Measurements from ENCODE around the gene RAB36. TPM values are rescaled to one million over a fixed set of nuclear protein-coding genes. Genes with fewer than 3 reads are reported as not detected.

The RAB36 gene
- total and polyA plus RNA-seq, 9 of the 15 experiments (the other 6 are each of a cell fraction or from before 2014, with no cell fraction given) = 0.04 to 0.50 (median 0.08) TPM; not detected in 3

DNA sequence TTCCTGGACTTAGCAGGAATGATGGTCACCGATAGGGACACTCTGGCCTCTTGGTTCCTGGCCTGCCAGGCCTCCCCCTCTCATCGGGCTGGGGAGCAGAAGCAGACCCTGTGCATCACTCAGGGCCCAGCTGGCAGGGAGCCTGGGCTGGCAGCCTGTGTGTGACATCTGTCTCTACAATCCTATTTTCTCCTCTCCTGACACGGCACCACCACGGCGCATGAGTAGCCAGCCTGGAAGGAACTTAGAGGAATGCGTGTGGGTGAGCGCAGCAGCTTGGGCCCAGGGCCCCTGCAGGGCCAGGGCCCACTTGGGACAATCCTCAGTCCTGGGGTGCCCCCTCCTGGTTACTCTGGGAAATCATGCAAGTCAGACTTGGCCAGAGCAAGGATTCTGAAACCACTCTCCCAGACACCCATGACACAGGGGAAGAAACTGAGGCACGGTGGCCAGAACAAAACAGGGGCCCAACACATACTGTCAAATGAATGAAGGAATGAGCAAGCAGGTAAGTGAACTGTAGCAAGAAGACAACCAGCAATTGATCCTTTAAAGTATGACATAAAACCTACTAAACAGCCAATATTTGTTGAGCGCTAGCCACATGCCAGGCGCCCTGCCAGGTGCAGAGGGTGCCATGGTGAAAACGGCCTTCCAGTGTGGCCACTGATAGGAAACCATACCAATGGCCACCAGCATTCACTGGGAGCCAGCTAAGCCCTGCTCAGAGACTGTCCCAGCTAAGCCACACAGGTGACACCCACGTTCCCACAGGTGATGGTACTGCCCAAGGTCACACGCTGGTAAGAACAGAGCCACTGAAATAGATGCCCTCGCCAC, 16.8 kb upstream of the RAB36 start (continued):
- TF ChIP-seq ESRRB (CRISPR knock-in tag; IDR thresholded peaks at IDR 0.05; ENCODE audit: borderline replicate concordance) (no peak), GATAD2A (IDR thresholded peaks at IDR 0.05) (no peak), TEAD1 (CRISPR knock-in tag; IDR thresholded peaks at IDR 0.05) (no peak), STAT5B (CRISPR knock-in tag; IDR thresholded peaks at IDR 0.05) (no peak), JUND (IDR thresholded peaks at IDR 0.05; ENCODE audit: borderline replicate concordance, low read depth, low read length) (peak; percentile 93), JUND (tag; IDR thresholded peaks at IDR 0.05; ENCODE audit: borderline replicate concordance, low read depth, low read length) (no peak), ZNF12 (CRISPR knock-in tag; IDR thresholded peaks at IDR 0.05) (no peak)

DNA sequence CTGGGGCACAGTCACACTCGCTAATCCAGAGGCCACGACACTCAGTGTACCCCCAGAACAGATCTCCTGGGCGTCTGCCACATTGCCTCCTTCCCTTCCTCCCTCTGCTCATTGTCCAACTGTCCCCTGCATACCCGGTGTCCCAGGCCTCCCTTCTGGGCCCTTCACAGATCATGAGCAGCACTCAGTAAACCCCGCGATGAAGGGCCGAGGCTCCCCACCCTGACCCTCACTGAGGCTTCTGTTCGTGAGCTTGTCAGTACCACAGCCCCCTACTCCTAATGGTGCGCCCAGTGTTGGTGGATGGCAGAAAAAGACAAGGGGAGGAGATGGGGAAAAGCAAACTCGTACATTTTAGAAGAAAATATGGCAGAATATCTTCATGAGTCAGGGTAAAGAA, 16.1 kb upstream of the RAB36 start:
- in situ Hi-C loops (cut with MboI) = loop anchor here (5.0 kb wide), 2 partner anchors 162 to 282 kb away; no protein-coding TSS in a partner anchor
- CTCF ChIA-PET (ENCODE audit: low intra/inter-chr PET ratio) = interaction anchor here (0.6 to 12.0 kb wide), 26 partner anchors 9 to 665 kb away, joined by 3 to 549 read pairs (median 4); no protein-coding TSS in a partner anchor
- under 1% methylated on average over 10 of the region's 10 CpGs for WGBS (ENCODE audit: insufficient coverage, low coverage, missing lambda C conversion rate)

More for the DNA sequence above, 16.1 kb upstream of the RAB36 start:
- Histone ChIP-seq H3K9me3 (replicated peaks; ENCODE audit: control insufficient read depth, insufficient read depth, low read depth, low read length) (no peaks in the 10 kb centered on the region), H3K36me3 (ENCODE audit: control insufficient read depth, insufficient read depth, low read length) (no peaks in the 10 kb centered on the region), H4K20me1 (replicated peaks; ENCODE audit: control insufficient read depth, insufficient read depth, low read length) (peaks cover 64% of the 10 kb centered on the region), H3K4me2 (ENCODE audit: insufficient read depth, low read length) (no peak overlapping the region), H3K4me1 (replicated peaks in 1 of 2; ENCODE audit: control insufficient read depth in 2 of 2, insufficient read depth in 2 of 2, low read length in 2 of 2) (peaks cover 0 to 6% of the 10 kb centered on the region in 2 experiments; a peak in 2 of 5 replicates), H3K9me1 (ENCODE audit: control insufficient read depth, insufficient read depth, low read length) (peaks cover 10% of the 10 kb centered on the region), H3K79me2 (ENCODE audit: control insufficient read depth, insufficient read depth, low read length) (no peaks in the 10 kb centered on the region), H3K27me3 (ENCODE audit: control insufficient read depth in 2 of 2, insufficient read depth in 2 of 2, low read length in 2 of 2) (peaks cover 52 to 81% of the 10 kb centered on the region in 2 experiments), H3K9ac (ENCODE audit: insufficient read depth in 1 of 2, low read depth in 2 of 2, low read length in 2 of 2) (peak overlapping the region in 1 of 2 experiments; percentile 6; a peak in 2 of 4 replicates), H3K4me3 (no peak overlapping the region), H3K27ac (ENCODE audit: extremely low read depth, low read depth, low read length) (no peak overlapping the region), H2AFZ (ENCODE audit: low read depth, low read length) (no peak overlapping the region)
- no peak for TF ChIP-seq DNMT1 (IDR thresholded peaks at IDR 0.05)
- no peak for TF ChIP-seq NR2C2 (CRISPR knock-in tag; IDR thresholded peaks at IDR 0.05)
- no peak for TF ChIP-seq NR2C2 (tag; IDR thresholded peaks at IDR 0.05)
- TF ChIP-seq C11orf30 (IDR thresholded peaks at IDR 0.05; ENCODE audit: low read depth) = no peak
- TF ChIP-seq, protein P1, sequence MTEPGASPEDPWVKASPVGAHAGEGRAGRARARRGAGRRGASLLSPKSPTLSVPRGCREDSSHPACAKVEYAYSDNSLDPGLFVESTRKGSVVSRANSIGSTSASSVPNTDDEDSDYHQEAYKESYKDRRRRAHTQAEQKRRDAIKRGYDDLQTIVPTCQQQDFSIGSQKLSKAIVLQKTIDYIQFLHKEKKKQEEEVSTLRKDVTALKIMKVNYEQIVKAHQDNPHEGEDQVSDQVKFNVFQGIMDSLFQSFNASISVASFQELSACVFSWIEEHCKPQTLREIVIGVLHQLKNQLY (CRISPR knock-in tag; conservative IDR thresholded peaks at IDR 0.05) = peak in 1 of 2 experiments; percentile 38; a peak in 1 of 4 replicates
- no peak for TF ChIP-seq ZNF583 (CRISPR knock-in tag; IDR thresholded peaks at IDR 0.05)
- TF ChIP-seq NFIC (IDR thresholded peaks at IDR 0.05) = no peak
- BruUV-seq (replicated peaks) = no TSS peak
- ATAC-seq (no peak), FAIRE-seq (no peak), DNase-seq (ENCODE audit: extremely low read depth in 1 of 4, low spot score in 3 of 4) (peak in 1 of 4 experiments; percentile 56)
- POLR2A ChIA-PET = interaction anchor here (0.5 to 8.6 kb wide), 9 partner anchors 8 to 218 kb away, joined by 3 to 68 read pairs (median 9); partner anchors contain the start of genes RAB36 and RSPH14
- intact Hi-C loops (cut with micrococcal nuclease) = loop anchor here (10.0 kb wide), 1 partner anchor 664 kb away; no protein-coding TSS in a partner anchor

All from K562 (cell line).